Endothelial cell of umbilical vein (primary cell): Measurements from ENCODE around the gene PNPLA7. TPM values are rescaled to one million over a fixed set of nuclear protein-coding genes. Genes with fewer than 3 reads are reported as not detected.

ENCODE experiments used
- BruUV-seq: library from RNA; stranded (reverse); fragments of 400-500 nt; replicated peaks from 2 replicates; lab custom pipeline; 2021; lab: Mats Ljungman, UMichigan
- CTCF ChIA-PET: fragments of 300-600, 350-600 bp; sonication (Branson Sonifier 250); formaldehyde crosslinking; loops from one replicate; lab custom pipeline; 2021; ENCODE audit warnings: antibody characterized with exemption, inconsistent platforms; lab: Charles Lee
- POLR2A ChIA-PET: fragments of 300-600, 350-600 bp; sonication (Branson Sonifier 250); formaldehyde crosslinking; loops from one replicate; lab custom pipeline; 2021; ENCODE audit warnings: antibody characterized with exemption, inconsistent platforms; lab: Charles Lee
- DNase-seq: peaks from one replicate; pipeline ENCODE4 v3.0.0-alpha.2; 2011; ENCODE audit warnings: low read depth, low spot score
- FAIRE-seq: peaks from 2 replicates; lab custom pipeline; 2011; peaks lifted over from hg19 to GRCh38; lab: Jason Lieb, UNC
- H2AFZ ChIP-seq: 2 replicates; pipeline ENCODE4 v1.6.0; 2012; ENCODE audit warnings: low read depth, low read length, control low read depth, inconsistent platforms
- H3K27ac ChIP-seq: 2 replicates; pipeline ENCODE4 v1.5.1; 2011; ENCODE audit warnings: low read depth, mild to moderate bottlenecking, control low read depth, low read length, moderate library complexity; ENCODE audit not compliant: insufficient read depth
- H3K27me3 ChIP-seq, 2 experiments: 2 replicates each; pipeline versions ENCODE4 v1.6.0 to v1.6.1; 2011; ENCODE audit warnings: low read length in 2 of 2, mixed read lengths in 1 of 2; ENCODE audit not compliant: control insufficient read depth in 2 of 2, insufficient read depth in 2 of 2
- H3K36me3 ChIP-seq, 2 experiments: 2 replicates in 1 of 2; 3 replicates in 1 of 2; pipeline ENCODE4 v1.5.1; 2011; ENCODE audit warnings: low read length in 2 of 2, mild to moderate bottlenecking in 1 of 2, moderate library complexity in 1 of 2; ENCODE audit not compliant: control insufficient read depth in 2 of 2, insufficient read depth in 2 of 2; ENCODE audit errors: extremely low read depth in 1 of 2
- H3K4me1 ChIP-seq: 3 replicates; pipeline ENCODE4 v1.5.1; 2011; ENCODE audit warnings: mild to moderate bottlenecking, low read length; ENCODE audit not compliant: control insufficient read depth, insufficient read depth; ENCODE audit errors: extremely low read depth
- H3K4me2 ChIP-seq: 2 replicates; pipeline ENCODE4 v1.6.1; 2011; ENCODE audit warnings: low read length, control low read depth, mixed read lengths; ENCODE audit not compliant: insufficient read depth
- H3K4me3 ChIP-seq, 3 experiments: fragments of 200-600 bp in 1 of 3; sonication (generic), shearing (Covaris generic) in 1 of 3; replicated peaks in 1 of 3; 2 replicates each; pipeline ENCODE4 v1.5.1; 2011 to 2016; ENCODE audit warnings: control low read depth in 3 of 3, low read length in 3 of 3, mild to moderate bottlenecking in 2 of 3, inconsistent platforms in 1 of 3, low read depth in 1 of 3, moderate library complexity in 1 of 3; ENCODE audit not compliant: insufficient read depth in 1 of 3
- H3K79me2 ChIP-seq: 2 replicates; pipeline ENCODE4 v1.6.0; 2012; ENCODE audit warnings: low read length, inconsistent platforms; ENCODE audit not compliant: control insufficient read depth, insufficient read depth
- H3K9ac ChIP-seq: replicated peaks from 2 replicates; pipeline ENCODE3; 2011; ENCODE audit warnings: low read length, control low read depth; ENCODE audit not compliant: insufficient read depth; ENCODE audit errors: extremely low read depth
- H3K9me1 ChIP-seq: replicated peaks from 3 replicates; pipeline ENCODE4 v1.6.0; 2011; ENCODE audit warnings: mild to moderate bottlenecking, low read length; ENCODE audit not compliant: control insufficient read depth, insufficient read depth; ENCODE audit errors: extremely low read depth
- H3K9me3 ChIP-seq: replicated peaks from 2 replicates; pipeline ENCODE4 v1.5.1; 2012; ENCODE audit warnings: low read length, inconsistent platforms; ENCODE audit not compliant: control insufficient read depth, insufficient read depth
- H4K20me1 ChIP-seq: replicated peaks from 2 replicates; pipeline ENCODE3; 2011; ENCODE audit warnings: mild to moderate bottlenecking, low read length; ENCODE audit not compliant: control insufficient read depth, insufficient read depth; ENCODE audit errors: extremely low read depth
- EZH2 ChIP-seq: IDR thresholded peaks from 2 replicates; pipeline ENCODE4 v1.6.1; 2012; ENCODE audit warnings: borderline replicate concordance, low read depth, mild to moderate bottlenecking, moderate library complexity, low read length, inconsistent platforms; ENCODE audit not compliant: severe bottlenecking
- FOS ChIP-seq: IDR thresholded peaks from 2 replicates; pipeline ENCODE4 v1.6.1; 2011; ENCODE audit warnings: mild to moderate bottlenecking, low read length, moderate library complexity, borderline replicate concordance; ENCODE audit not compliant: insufficient read depth
- GATA2 ChIP-seq: IDR thresholded peaks from 2 replicates; pipeline ENCODE4 v1.7.0; 2011; ENCODE audit warnings: low read depth, mild to moderate bottlenecking, moderate library complexity, mixed read lengths, low read length; ENCODE audit not compliant: insufficient read length, insufficient read depth
- JUN ChIP-seq: IDR thresholded peaks from 2 replicates; pipeline ENCODE4 v1.6.1; 2011; ENCODE audit warnings: borderline replicate concordance, low read depth; ENCODE audit not compliant: insufficient read length, insufficient read depth
- MYC ChIP-seq: IDR thresholded peaks from one replicate; pipeline ENCODE4 v1.6.1; 2011; ENCODE audit warnings: mild to moderate bottlenecking, low read depth, low read length
- POLR2A ChIP-seq: IDR thresholded peaks from 2 replicates; pipeline ENCODE4 v1.6.1; 2012; ENCODE audit warnings: low read depth, mild to moderate bottlenecking, control low read depth, low read length
- POLR2AphosphoS5 ChIP-seq: IDR thresholded peaks from 2 replicates; pipeline ENCODE4 v1.6.1; 2012; ENCODE audit warnings: low read depth, mild to moderate bottlenecking, control low read depth, low read length, moderate library complexity; ENCODE audit not compliant: insufficient read depth
- dilution Hi-C: fragments of 300-500 bp; cut with MboI; formaldehyde crosslinking; loops from one replicate; pipeline ENCODE4 v1.15.0; 2019; ENCODE audit warnings: low sequenced_read_pairs; ENCODE audit not compliant: extremely low pct_ligation_motif_present
- intact Hi-C: fragments of 100-400 bp; cut with micrococcal nuclease; formaldehyde crosslinking; loops from one replicate; pipeline ENCODE4 v1.10.0; 2022
- polyA plus RNA-seq, 4 experiments: library from polyadenylated mRNA; depleted of rRNA in 3 of 4; stranded (reverse) in 3 of 4; unstranded in 1 of 4; fragments of >200 nt; gene quantifications; 2 replicates each; pipeline versions ENCODE4 v1.2.1 to v1.2.3, GENCODE V29; 2011 to 2012; ENCODE audit warnings: missing spikeins in 1 of 4
- total RNA-seq: library from RNA; stranded (reverse); gene quantifications from 2 replicates; pipeline ENCODE4 v1.2.3, GENCODE V29; 2021
- TF ChIP-seq, protein P1 (sequence below): IDR thresholded peaks from 2 replicates; pipeline ENCODE4 v1.6.1; 2011; ENCODE audit not compliant: insufficient read depth, insufficient read length
- TF ChIP-seq, protein P2 (sequence below), 2 donors: IDR thresholded peaks; 1 replicate in 1 of 2; 2 replicates in 1 of 2; pipeline ENCODE4 v1.5.1; 2011; ENCODE audit warnings: low read length in 2 of 2, mild to moderate bottlenecking in 2 of 2, moderate library complexity in 2 of 2, control low read depth in 1 of 2, inconsistent platforms in 1 of 2, low read depth in 1 of 2; ENCODE audit not compliant: insufficient read depth in 1 of 2; ENCODE audit errors: extremely low read depth in 1 of 2

PNPLA7 gene
- total and polyA plus RNA-seq, 2 donors (not counting 3 experiments of a cell fraction or from before 2014, with no cell fraction given) = 1.0 to 1.9 TPM

DNA sequence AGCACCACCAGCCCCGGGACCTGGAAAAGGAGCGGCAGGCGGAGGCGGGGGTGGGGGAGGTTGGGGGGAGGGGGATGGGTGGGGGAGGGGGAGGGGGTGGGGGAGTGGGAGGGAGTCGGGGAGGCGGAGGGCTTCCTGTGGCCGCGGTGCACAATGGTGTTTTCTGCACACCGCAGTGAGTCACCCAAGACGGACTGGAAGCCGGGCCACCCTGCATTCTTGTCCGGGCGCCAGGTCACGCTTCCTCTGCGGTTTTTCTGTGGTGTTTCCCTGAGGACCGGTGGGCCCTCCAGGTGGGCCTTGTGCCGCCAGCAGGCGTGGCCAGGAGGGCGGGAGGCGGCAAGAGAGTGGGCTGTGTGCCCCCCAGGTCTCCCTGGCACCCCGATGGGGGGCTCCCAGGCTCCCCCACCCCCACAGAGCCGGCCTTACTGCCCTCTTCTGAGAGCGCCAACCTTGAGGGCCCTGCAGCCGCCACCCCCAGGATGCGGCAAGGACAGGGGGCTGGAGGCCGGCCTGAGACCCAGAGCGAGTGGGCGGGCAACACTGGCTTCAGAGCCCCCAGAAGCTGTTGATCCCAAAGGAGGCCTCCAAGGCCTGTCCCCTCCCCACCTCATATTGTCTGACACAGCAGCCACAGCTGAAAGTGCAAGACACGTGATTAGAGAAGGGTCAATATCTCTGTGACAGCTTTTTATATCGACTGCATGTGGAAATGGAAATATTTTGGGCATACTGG lies 138.4 kb downstream of the PNPLA7 start:
- BruUV-seq = TSS peak; percentile 39
- Histone ChIP-seq H4K20me1 (no peaks in the 10 kb centered on the region), H2AFZ (no peak overlapping the region), H3K27me3 (no peaks in the 10 kb centered on the region), H3K4me1 (peaks cover 30% of the 10 kb centered on the region), H3K9me3 (no peaks in the 10 kb centered on the region), H3K4me2 (peak overlapping the region; percentile 52), H3K9me1 (no peaks in the 10 kb centered on the region), H3K36me3 (no peaks in the 10 kb centered on the region), H3K27ac (peak overlapping the region; percentile 97), H3K79me2 (peaks cover 21% of the 10 kb centered on the region), H3K4me3 (no peak overlapping the region), H3K9ac (peak overlapping the region; percentile 78)
- CTCF ChIA-PET = interaction anchor here (1.2 to 4.6 kb wide), 6 partner anchors 11 to 125 kb away, joined by 3 to 36 read pairs (median 10); partner anchors contain the start of genes EXD3, NOXA1 and NRARP
- POLR2A ChIA-PET = interaction anchor here (1.0 to 1.1 kb wide), 2 partner anchors 109 to 110 kb away, joined by 3 read pairs; partner anchors contain the start of gene NRARP
- dilution Hi-C loops = no loop called here
- intact Hi-C loops = no loop called here
- DNase-seq (peak; percentile 93), FAIRE-seq (peak; percentile 99)
- TF ChIP-seq FOS (peak; percentile 76), GATA2 (no peak), JUN (peak; percentile 66), POLR2A (no peak), POLR2AphosphoS5 (peak; percentile 92), MYC (peak; percentile 62), EZH2 (no peak)
- TF ChIP-seq, protein P1, sequence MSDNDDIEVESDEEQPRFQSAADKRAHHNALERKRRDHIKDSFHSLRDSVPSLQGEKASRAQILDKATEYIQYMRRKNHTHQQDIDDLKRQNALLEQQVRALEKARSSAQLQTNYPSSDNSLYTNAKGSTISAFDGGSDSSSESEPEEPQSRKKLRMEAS = peak; percentile 34
- TF ChIP-seq, protein P2, sequence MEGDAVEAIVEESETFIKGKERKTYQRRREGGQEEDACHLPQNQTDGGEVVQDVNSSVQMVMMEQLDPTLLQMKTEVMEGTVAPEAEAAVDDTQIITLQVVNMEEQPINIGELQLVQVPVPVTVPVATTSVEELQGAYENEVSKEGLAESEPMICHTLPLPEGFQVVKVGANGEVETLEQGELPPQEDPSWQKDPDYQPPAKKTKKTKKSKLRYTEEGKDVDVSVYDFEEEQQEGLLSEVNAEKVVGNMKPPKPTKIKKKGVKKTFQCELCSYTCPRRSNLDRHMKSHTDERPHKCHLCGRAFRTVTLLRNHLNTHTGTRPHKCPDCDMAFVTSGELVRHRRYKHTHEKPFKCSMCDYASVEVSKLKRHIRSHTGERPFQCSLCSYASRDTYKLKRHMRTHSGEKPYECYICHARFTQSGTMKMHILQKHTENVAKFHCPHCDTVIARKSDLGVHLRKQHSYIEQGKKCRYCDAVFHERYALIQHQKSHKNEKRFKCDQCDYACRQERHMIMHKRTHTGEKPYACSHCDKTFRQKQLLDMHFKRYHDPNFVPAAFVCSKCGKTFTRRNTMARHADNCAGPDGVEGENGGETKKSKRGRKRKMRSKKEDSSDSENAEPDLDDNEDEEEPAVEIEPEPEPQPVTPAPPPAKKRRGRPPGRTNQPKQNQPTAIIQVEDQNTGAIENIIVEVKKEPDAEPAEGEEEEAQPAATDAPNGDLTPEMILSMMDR (IDR thresholded peaks at IDR 0.05; ENCODE audit: extremely low read depth in 1 of 2, insufficient read depth in 1 of 2, low read depth in 1 of 2, low read length in 2 of 2) = no peak
